ENCODE measurements around the gene OVOL1.

Gene OVOL1

GRCh38 chr11:65791719-65792213 is 4.9 kb downstream of the OVOL1 start:
- no peak for DNase-seq (ENCODE audit: low read depth)

DNA sequence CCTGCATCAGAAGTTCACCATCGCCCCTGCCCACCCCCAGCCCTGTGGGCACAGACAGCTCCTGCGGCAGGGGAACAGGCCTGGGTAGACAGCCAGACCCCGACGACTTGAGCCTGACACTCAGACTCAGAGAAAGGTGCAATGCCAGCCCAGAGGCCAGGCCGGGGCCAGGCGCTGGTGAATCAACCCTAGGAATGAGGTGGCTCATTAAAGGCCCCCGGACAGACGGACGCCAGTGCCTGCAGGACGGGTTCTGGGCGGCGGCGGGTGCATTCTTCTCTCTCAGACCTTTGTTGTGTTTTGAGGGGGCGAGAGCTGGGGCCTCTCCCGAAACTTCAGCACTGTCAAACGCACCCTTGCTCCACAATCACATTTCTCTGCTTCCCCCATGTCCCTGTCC is 5.6 kb downstream of the OVOL1 start:
- no peak for DNase-seq (ENCODE audit: low read depth)

- DNase-seq (ENCODE audit: low read depth) = no peak
These were observed 6.3 kb downstream of the OVOL1 start for GRCh38 chr11:65793144-65793581.

DNA sequence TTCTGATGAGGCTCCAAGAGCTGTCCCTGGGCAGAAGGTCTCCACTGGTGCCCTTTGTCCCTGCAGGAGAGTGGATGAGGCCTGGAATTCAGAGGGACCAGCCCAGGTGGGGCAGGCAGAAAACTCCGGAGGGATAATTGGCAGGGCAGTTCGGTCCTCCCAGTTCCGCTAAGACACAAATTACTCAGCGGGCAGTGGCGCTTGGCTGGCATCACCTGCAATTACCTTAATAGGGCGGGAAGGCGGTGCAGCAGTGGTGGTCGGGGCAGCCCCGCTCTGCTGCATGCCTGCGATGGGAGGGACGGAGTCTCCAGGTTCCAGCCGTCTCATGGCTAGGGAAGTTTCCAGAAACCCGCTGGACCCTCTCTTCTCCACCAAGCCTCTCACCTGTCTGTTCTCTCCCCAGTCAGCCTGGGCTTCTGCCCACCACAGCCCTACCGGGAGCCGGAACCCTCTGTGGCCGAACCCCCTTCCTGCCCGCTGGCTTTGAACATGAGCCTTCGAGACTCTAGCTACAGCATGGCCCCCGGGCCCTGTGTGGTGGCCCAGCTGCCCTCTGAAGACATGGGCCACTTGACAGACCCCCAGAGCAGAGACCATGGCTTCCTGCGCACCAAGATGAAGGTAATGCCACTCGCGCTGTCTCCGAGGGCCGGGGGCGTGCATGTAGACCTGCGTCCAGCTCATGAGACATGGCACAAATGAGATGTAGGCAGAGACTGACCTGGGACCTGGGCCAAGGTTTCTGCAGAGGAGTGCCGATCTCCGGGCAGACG is 7.0 kb downstream of the OVOL1 start:
- no peak for DNase-seq (ENCODE audit: low read depth)

- no peak for DNase-seq (ENCODE audit: low read depth)
These were observed 8.0 kb downstream of the OVOL1 start for GRCh38 chr11:65794570-65795510.

DNA sequence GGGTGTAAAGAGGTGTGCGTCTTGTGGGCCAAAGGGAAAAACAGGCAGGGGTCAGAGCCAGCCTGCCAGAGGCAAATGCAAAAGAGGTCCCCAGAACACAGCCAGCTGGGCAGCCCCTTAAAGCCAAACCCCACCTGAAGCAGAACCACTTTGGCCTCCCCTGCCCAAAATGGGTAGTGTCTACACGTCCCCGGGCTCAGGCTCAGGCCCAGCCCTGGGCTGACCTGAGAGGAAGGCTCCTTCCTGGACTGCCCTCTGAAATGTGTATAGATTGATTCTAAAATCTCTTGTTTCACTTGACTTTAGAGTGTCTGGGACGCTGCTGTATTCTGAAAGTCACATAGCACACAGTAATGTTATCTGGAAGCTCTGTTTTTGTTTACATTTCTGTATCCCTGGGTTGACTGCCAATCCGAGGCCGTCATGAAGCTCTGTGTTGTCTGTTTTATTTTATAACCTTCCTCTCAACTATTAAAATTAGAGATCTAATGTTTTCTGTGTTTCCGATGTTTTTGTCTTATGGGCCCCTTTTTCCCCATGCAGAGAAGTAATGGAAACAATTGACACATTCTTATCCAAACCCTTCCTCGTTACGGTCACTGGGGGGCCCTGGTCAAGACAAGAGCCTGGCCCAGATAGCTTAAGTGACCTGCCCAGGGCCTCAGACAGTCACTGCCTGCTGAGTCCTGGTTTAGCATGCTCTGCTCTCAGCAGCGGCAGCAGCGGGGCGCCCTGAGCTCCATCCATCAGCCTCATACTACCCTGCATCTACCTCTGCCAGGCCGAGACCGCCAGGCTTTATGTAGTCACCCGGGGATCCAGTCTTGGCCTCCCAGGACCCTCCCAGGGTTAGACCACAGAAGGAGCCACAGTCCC is 10.1 kb downstream of the OVOL1 start:
- DNase-seq (ENCODE audit: low read depth) = no peak

DNA sequence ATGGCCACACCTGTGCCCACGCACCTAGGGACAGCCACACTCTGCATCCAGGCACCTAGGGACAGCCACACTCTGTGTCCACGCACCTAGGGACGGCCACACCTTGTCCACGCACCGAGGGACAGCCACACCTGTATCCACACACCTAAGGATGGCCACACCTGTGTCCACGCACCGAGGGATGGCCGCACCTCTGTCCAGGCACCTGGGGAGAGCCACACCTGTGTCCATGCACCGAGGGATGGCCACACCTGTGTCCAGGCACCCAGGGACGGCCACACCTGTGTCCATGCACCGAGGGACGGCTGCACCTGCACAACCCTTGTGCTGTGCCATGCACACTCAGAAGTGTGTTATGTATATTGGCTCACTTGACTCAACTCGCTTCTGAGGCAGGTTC is 10.8 kb downstream of the OVOL1 start:
- DNase-seq (ENCODE audit: low read depth) = no peak

GRCh38 chr11:65798882-65799281 is 12.0 kb downstream of the OVOL1 start:
- no peak for DNase-seq (ENCODE audit: low read depth)

GRCh38 chr11:65801153-65801987 is 14.5 kb downstream of the OVOL1 start:
- no peak for DNase-seq (ENCODE audit: low read depth)

- DNase-seq (ENCODE audit: low read depth) = no peak
These were observed 16.0 kb downstream of the OVOL1 start for GRCh38 chr11:65802841-65803240.

DNA sequence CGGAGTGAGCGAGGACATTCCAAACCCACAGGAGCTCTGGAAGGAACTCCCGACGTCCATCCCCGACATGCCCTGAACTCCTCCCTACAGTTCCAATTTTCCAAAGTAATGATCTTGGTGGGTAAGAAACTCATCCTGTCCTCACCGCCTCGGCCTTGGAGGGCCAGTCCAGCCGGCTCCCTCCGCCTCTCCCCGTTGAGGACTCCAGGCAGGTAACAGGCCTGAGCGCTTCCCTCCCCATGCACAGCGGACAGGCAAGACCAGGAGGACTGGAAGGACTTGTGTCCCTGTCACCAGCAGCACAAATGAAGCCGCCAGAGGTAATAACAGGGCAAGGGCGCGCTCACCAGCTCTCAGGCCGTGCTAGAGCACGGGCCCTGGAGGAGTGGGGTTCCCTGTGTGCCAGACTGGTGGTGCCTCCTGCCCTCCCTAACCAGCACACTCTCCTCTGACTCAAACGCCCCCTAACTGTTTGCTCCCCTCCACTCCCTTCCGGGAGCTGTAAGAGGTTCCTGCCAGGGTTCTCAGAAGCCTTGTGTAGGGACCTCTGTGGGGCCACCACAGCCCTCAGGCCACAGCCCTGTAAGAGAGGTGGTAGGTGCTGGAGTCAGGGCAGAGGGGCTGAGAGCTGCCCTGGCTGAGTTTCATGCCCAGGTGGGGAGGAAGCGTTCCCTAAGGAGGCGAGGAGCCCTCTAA is 17.1 kb downstream of the OVOL1 start:
- DNase-seq (ENCODE audit: low read depth) = no peak

- DNase-seq (ENCODE audit: low read depth) = no peak
These were observed 20.1 kb downstream of the OVOL1 start for GRCh38 chr11:65806979-65807378.

- DNase-seq (ENCODE audit: low read depth) = no peak
These were observed 22.0 kb downstream of the OVOL1 start for GRCh38 chr11:65808744-65809341.

DNA sequence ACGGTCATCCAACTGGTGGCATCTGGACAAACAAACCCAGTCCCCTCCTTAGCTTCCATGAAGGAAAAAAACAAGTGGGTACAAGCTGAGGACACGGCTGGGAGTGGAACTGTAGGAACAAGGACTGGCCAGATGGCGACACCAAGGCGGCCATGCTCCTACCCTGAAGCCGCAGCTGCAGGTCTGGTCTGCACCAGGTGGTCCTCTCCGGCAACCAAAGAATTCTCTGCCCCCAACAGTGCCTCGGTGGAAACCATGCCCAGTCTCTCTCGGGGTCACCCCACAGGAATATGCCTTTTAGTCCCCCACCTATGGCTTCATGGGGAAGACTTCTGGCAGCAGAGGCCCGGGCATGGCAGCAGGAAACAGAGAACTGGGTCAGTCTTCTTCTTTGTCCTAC is 22.6 kb downstream of the OVOL1 start:
- DNase-seq (ENCODE audit: low read depth) = no peak

- DNase-seq (ENCODE audit: low read depth) = no peak
These were observed 23.4 kb downstream of the OVOL1 start for GRCh38 chr11:65810046-65810868.

GRCh38 chr11:65811764-65812475 is 25.1 kb downstream of the OVOL1 start:
- no peak for DNase-seq (ENCODE audit: low read depth)

DNA sequence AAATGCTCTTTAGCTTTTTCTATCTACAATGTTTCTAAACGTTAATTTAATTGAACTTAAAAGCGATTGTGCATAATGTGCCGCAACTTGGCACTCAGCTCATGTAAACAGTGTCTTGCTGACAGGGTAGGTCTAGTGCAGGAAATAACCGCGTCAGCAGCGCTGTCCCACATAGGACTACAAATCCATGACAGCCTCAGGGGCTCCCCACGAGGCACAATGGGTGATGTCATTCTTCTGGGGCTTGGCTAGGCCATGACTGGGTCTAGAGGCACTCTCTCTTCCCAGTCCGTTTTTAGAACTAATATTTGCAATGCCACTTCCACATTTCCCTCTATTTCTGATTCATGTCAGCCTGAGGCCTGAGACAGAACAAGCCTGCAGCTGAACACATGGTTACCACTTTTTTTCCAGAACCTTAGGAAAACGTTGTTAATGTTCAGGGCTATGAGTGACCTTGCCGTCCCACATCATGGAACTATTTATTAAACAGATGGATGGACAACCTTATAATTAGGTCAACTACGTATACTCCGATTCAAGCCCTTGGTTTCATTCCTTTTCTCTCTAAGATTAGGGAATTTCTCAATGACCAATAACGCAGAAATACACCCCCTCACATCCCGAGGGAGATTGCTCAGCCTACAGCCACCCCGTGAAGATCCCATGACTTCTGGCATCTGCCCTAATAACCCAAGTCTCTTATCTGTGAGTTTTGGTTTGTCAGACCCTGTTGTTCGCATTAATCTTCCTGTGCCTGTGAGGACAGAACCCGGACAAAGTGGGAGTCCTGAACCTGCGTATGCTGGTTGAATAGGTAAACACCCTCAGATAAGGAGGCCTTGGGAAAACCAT is 27.5 kb downstream of the OVOL1 start:
- DNase-seq (ENCODE audit: low read depth) = no peak
